Stimulated activated naive CD8-positive, alpha-beta T cell treated with anti-CD3 and anti-CD28 coated beads, Interleukin-15, amount 100 ng/mL, for 72 hours (primary cell): ENCODE data around the gene GPRIN1.

Experiments used
- ATAC-seq: fragments of 150-1000 bp; cut with Tn5 transposase; 2 replicates; pipeline ENCODE4 v1.10.0; 2021; ENCODE audit warnings: mild to moderate bottlenecking, moderate library complexity
- DNase-seq, 2 donors: peaks; one replicate each; pipeline ENCODE4 v3.0.0; 2021 to 2022
- H3K27ac Mint-ChIP-seq, 2 donors: one replicate each; pipeline ENCODE4 v1.8.0; 2022; ENCODE audit warnings: mild to moderate bottlenecking in 2 of 2, mixed read lengths in 2 of 2, moderate library complexity in 2 of 2
- H3K27me3 Mint-ChIP-seq: one replicate; pipeline ENCODE4 v1.8.0; 2022; ENCODE audit warnings: mixed read lengths
- H3K4me1 Mint-ChIP-seq: one replicate; pipeline ENCODE4 v1.8.0; 2022; ENCODE audit warnings: mild to moderate bottlenecking, mixed read lengths
- H3K4me3 Mint-ChIP-seq, 2 donors: one replicate each; pipeline ENCODE4 v1.8.0; 2022; ENCODE audit warnings: mild to moderate bottlenecking in 2 of 2, mixed read lengths in 2 of 2, moderate library complexity in 1 of 2
- H3K9me3 Mint-ChIP-seq, 2 donors: one replicate each; pipeline ENCODE4 v1.8.0; 2022; ENCODE audit warnings: mixed read lengths in 2 of 2

Gene GPRIN1

DNA sequence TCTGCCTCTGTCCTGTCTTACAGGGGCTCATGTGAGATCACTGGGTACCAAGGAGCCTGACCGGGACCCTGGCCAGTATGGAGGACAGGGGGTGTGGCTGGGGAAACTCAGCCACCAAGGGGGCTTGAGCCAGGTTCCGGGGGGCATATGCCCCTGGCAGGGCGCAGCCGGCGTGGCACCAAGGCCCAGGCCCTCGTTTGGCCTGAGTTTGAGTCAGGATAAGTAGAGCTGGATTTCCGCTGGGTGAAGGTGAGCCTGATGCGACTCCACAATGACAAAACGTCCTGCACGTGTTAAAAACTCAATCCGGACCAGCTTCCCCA lies 36.7 kb upstream of the GPRIN1 start:
- DNase-seq (no peak), ATAC-seq (peak; percentile 33)
- no peaks in the 10 kb centered on the region for H3K9me3 Mint-ChIP-seq
- H3K27ac Mint-ChIP-seq, result peak overlapping the region; percentile 93 to 95
- H3K4me1 Mint-ChIP-seq, result peaks cover 56% of the 10 kb centered on the region
- H3K27me3 Mint-ChIP-seq, result no peaks in the 10 kb centered on the region
- H3K4me3 Mint-ChIP-seq, result peak overlapping the region; percentile 92 to 93

DNA sequence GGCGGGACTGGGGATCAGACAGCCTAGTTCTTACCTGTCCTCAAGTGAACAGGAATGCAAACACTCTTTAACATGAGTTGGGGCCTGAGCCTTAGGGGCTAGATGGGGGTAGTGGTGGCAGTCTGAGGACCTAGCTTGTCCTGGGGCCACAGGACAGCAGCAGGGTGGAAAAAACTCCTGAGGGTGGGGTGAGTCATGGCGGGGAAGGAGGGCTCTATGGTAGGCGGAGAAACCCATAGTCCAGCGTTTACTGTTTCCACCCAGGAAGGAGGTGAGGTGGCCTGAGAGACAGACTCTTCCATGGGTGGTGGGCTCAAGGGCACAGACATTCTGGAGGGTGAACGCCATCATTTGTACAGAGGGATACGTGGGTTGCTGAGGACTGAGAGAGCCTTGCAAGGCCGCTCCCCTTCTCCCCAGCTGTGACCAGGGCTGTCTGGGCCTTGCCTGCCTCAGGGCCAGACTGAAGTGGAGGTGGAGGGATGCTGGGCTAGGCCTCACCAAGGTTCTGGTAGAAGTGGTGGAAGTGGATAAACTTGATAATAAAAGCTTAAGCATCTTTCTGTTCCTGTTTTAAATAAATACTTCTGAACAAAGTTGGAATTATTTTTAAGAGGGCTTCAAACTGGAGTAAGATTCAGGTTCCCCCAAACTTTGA lies 36.2 kb upstream of the GPRIN1 start:
- H3K27ac Mint-ChIP-seq, result peak overlapping the region; percentile 93 to 95
- DNase-seq (no peak), ATAC-seq (no peak)
- H3K9me3 Mint-ChIP-seq, result no peaks in the 10 kb centered on the region
- H3K4me3 Mint-ChIP-seq, result peak overlapping the region; percentile 92 to 93
- H3K4me1 Mint-ChIP-seq, result peaks cover 51% of the 10 kb centered on the region
- H3K27me3 Mint-ChIP-seq, result no peaks in the 10 kb centered on the region

- Mint-ChIP-seq H3K4me3 (peak overlapping the region in 1 of 2 donors; percentile 14), H3K27ac (peak overlapping the region in 1 of 2 donors; percentile 20), H3K4me1 (peaks cover 48% of the 10 kb centered on the region), H3K9me3 (no peaks in the 10 kb centered on the region), H3K27me3 (no peaks in the 10 kb centered on the region)
- no peak for ATAC-seq
- no peak for DNase-seq
These were observed 35.1 kb upstream of the GPRIN1 start for GRCh38 chr5:176644878-176645670.

DNA sequence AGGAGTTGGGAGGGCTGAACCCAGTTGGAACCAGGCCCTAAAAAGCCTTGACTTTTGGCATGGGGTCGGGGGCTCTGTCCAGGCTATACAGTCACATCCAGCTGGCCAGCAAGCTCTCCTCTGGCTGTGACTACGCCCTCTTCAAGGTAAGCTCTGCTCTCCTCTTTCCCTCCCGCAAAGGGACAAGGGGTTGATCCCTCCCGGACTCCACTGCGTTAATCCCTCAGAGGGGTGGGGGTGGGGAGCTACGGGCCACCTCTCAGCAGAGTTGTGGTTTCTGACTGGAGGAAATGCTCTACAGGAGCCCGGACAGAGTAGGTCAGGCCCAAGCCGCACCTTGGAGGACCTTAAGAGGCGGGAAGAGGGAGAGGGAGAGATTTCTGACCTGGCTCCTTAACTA lies 34.3 kb upstream of the GPRIN1 start:
- ATAC-seq (no peak), DNase-seq (no peak)
- H3K27me3 Mint-ChIP-seq, result no peaks in the 10 kb centered on the region
- H3K9me3 Mint-ChIP-seq, result no peaks in the 10 kb centered on the region
- no peak overlapping the region for H3K27ac Mint-ChIP-seq
- H3K4me1 Mint-ChIP-seq, result peaks cover 43% of the 10 kb centered on the region
- no peak overlapping the region for H3K4me3 Mint-ChIP-seq

DNA sequence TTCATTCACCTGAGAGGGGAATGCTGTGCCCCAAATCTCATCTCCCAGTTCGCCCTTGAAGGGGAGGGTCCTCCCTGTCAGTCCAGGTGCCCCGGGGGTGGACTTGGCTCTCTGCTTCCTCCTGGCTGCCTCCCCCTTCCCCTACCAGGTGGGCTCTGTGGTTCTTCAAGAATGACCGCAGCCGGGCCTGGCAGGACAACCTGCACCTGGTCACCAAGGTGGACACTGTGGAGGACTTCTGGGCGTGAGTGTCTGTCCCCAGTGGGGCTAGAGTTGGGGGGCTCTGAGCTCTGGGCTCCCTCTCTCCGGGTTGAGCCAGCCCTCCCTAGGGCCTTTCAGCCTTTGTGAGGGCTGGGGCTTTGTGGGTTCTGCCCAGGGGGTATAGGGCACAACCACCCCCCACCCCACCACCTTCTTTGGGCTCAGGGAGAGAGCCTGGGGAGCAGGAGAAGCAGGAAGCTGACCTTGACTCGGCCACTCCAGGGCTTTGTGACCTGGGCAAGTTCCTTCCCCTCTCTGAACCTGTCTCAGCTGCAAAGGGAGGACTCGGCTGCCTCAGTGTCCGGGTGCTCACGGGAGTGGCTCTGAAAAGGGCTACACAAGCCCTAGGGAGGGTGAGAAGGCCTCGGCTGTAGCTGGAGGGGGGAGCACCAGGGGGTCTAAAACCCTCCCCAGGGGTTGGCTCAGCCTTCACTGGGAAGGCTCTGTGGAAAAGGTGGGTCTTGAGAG lies 33.7 kb upstream of the GPRIN1 start:
- DNase-seq, result no peak
- Mint-ChIP-seq H3K9me3 (no peaks in the 10 kb centered on the region), H3K27me3 (no peaks in the 10 kb centered on the region), H3K4me3 (no peak overlapping the region), H3K4me1 (peaks cover 37% of the 10 kb centered on the region), H3K27ac (no peak overlapping the region)
- ATAC-seq, result no peak

DNA sequence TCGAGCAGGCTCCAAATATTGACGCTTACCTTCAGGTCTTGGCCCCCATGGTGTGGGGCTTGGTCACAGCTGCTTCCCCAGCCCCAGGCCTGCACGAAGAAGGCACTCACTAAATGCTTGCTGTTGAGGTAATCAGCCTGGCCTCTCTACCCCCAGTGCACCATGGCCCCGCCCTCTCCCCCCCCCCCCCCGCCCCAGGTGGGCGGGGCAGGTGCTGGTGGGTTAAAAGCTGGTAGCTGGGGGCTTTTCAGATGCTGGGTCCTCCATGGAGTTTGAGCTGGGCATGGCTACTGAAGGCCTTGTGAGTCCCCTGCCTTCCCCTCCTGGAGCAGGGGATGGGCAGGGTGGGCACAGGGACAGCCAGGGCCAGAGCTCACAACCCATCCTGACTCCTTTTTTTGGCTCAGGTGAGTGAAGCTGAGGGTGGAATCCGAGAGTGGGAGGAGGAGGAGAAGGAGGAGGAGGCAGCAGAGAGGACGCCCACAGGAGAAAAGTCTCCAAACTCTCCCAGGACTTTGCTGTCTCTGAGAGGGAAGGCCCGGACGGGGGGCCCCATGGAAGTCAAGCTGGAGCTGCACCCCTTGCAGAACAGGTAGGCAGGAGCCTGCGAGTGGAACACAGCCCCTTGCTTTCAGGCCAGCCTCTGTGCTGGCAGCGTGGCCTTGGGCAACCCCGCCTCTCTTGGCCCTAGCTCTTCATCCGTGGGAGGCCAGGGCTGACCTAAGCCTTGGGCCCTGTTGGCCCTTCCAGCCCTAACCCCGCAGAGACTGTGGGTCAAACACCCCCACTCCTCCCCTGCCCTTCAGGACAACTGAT lies 32.9 kb upstream of the GPRIN1 start:
- ATAC-seq (no peak), DNase-seq (no peak)
- Mint-ChIP-seq H3K4me1 (peaks cover 29% of the 10 kb centered on the region), H3K4me3 (no peak overlapping the region), H3K27me3 (peaks cover 5% of the 10 kb centered on the region), H3K9me3 (no peaks in the 10 kb centered on the region), H3K27ac (no peak overlapping the region)

DNA sequence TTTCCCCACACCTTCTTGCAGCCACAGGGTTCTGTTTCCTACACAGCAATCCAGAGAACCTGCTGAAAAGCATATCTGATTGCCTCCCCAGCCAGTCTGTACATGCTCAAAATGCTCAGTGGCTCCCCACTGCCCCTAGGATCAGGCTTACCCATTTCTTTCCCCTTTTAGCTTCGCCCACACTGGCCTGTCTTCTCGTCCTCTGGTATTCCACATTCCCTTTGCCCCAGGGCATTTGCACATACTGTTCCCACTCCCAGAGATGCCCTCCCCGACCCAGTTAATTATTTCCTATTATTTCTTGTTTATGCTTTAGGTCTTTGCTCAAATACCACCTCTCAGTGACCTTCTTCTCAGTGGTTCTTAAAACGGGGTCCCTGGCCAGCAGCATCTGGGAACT lies 30.7 kb upstream of the GPRIN1 start:
- Mint-ChIP-seq H3K27ac (no peak overlapping the region), H3K4me1 (peaks cover 11% of the 10 kb centered on the region), H3K27me3 (peaks cover 24% of the 10 kb centered on the region), H3K9me3 (no peaks in the 10 kb centered on the region), H3K4me3 (no peak overlapping the region)
- DNase-seq, result no peak
- ATAC-seq, result no peak

DNA sequence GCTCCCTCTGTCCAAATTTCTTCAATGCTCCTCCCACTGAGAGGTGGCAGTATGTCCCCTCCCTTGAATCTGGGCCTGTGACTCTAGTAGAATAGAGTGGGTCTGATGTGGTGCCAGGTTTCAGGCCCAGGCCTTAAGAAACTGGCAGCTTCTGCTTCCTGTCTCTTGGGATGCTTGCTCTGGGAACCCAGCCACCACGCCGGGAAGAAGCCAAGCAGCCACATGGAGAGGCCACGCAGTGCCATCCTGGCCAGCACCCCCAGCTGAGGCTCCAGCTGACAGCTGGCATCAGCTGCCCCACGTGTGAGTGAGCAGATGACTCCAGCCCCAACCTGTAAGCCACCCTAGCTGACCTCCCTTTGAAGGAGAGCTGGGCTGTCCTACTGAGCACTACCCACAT lies 30.0 kb upstream of the GPRIN1 start:
- Mint-ChIP-seq H3K4me1 (peaks cover 11% of the 10 kb centered on the region), H3K27ac (no peak overlapping the region), H3K4me3 (no peak overlapping the region), H3K27me3 (peaks cover 30% of the 10 kb centered on the region), H3K9me3 (no peaks in the 10 kb centered on the region)
- ATAC-seq (no peak), DNase-seq (no peak)

DNA sequence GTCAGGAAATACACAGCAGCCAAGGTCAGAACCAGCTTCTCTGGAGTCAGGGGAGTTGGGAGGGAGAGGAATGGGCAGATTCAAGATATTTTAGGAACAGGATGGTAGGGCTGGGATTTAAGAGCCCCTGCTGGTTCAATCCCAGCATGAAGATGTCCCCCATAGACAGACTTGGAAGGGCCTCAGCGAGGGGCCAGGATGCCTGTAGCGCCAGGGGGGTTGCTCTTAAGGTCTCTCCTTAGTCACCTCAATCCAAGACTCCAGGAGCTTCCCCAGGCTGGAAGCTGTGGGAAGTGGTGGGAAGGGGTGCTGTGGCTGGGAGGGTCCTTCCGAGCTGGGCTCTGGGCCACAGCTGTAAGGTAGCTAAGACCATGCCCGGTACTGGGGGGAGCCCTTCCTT lies 29.3 kb upstream of the GPRIN1 start:
- DNase-seq (no peak), ATAC-seq (no peak)
- H3K4me1 Mint-ChIP-seq, result peaks cover 11% of the 10 kb centered on the region
- no peak overlapping the region for H3K27ac Mint-ChIP-seq
- H3K4me3 Mint-ChIP-seq, result no peak overlapping the region
- no peaks in the 10 kb centered on the region for H3K9me3 Mint-ChIP-seq
- peaks cover 38% of the 10 kb centered on the region for H3K27me3 Mint-ChIP-seq

- Mint-ChIP-seq H3K9me3 (no peaks in the 10 kb centered on the region), H3K4me1 (peaks cover 19% of the 10 kb centered on the region), H3K4me3 (no peak overlapping the region), H3K27me3 (peaks cover 45% of the 10 kb centered on the region), H3K27ac (no peak overlapping the region)
- no peak for DNase-seq
- ATAC-seq, result no peak
These were observed 28.5 kb upstream of the GPRIN1 start for GRCh38 chr5:176638437-176638836.

DNA sequence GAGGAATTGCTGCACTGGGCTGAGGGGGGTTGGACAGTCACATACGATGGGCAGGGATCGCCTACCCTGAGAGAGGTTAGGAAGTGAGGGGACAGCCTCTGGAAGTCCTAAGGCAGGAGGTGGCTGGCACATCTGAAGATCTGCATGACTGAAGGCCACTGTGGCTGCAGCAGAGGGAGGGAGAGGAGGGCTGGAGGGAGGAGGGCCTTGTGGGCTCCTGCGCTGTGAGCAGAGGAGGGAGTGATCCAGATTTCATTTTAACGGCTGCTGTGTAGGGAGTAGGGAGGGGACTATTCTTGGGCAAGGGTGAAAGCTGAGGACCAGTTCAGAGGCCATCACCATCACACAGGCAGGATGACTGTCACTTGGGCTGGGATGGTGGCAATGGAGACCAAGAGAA lies 27.6 kb upstream of the GPRIN1 start:
- H3K4me3 Mint-ChIP-seq, result no peak overlapping the region
- no peak overlapping the region for H3K27ac Mint-ChIP-seq
- H3K4me1 Mint-ChIP-seq, result peaks cover 19% of the 10 kb centered on the region
- H3K27me3 Mint-ChIP-seq, result peaks cover 54% of the 10 kb centered on the region
- DNase-seq, result no peak
- no peak for ATAC-seq
- H3K9me3 Mint-ChIP-seq, result no peaks in the 10 kb centered on the region

GRCh38 chr5:176636426-176636825 lies 26.5 kb upstream of the GPRIN1 start:
- Mint-ChIP-seq H3K9me3 (no peaks in the 10 kb centered on the region), H3K4me1 (peaks cover 19% of the 10 kb centered on the region), H3K4me3 (no peak overlapping the region), H3K27ac (no peak overlapping the region), H3K27me3 (peaks cover 66% of the 10 kb centered on the region)
- DNase-seq (no peak), ATAC-seq (no peak)

DNA sequence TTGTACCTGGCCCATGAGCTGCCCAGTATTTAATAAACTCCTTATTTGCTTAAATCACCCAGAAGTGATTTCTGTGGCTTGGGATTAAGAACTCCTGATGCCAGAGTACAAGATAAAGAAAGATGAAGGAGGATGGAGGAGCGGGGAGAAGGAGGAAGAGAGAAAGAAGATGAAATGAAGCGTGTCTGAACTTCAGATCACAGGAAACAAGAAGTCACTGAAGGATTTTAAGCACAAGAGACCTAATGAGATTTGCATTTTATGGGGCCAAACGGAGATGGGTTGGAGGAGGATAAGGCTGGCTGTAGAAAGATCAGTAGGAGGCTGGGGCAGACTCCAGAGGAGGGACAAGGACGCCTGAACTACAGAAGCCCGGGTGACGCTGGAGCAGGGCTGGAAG lies 23.6 kb upstream of the GPRIN1 start:
- DNase-seq (no peak), ATAC-seq (no peak)
- Mint-ChIP-seq H3K9me3 (no peaks in the 10 kb centered on the region), H3K4me3 (no peak overlapping the region), H3K27me3 (peaks cover 91% of the 10 kb centered on the region), H3K27ac (no peak overlapping the region), H3K4me1 (peaks cover 31% of the 10 kb centered on the region)

DNA sequence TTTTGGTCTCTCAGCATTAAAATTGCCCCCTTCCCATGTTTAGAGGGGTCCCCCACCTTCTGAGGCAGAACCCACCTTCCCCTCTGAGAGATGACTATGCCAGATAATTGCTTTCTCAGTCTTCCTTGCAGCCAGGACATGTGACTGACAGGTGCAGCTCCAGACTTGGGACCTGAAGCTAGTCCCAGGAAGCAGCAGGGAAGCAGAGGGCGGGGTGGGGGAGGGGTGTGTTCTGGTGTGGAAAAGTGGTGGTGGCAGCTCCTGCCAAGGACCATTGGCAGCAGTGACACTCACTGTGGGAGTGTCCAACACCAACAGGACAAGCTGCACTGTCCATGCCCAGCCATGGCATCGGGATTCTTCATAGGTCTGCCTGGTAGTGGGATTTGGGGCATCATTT lies 22.8 kb upstream of the GPRIN1 start:
- H3K27me3 Mint-ChIP-seq, result peaks cover 94% of the 10 kb centered on the region
- no peak overlapping the region for H3K27ac Mint-ChIP-seq
- H3K4me1 Mint-ChIP-seq, result peaks cover 40% of the 10 kb centered on the region
- DNase-seq, result no peak
- H3K9me3 Mint-ChIP-seq, result no peaks in the 10 kb centered on the region
- H3K4me3 Mint-ChIP-seq, result no peak overlapping the region
- ATAC-seq, result no peak

DNA sequence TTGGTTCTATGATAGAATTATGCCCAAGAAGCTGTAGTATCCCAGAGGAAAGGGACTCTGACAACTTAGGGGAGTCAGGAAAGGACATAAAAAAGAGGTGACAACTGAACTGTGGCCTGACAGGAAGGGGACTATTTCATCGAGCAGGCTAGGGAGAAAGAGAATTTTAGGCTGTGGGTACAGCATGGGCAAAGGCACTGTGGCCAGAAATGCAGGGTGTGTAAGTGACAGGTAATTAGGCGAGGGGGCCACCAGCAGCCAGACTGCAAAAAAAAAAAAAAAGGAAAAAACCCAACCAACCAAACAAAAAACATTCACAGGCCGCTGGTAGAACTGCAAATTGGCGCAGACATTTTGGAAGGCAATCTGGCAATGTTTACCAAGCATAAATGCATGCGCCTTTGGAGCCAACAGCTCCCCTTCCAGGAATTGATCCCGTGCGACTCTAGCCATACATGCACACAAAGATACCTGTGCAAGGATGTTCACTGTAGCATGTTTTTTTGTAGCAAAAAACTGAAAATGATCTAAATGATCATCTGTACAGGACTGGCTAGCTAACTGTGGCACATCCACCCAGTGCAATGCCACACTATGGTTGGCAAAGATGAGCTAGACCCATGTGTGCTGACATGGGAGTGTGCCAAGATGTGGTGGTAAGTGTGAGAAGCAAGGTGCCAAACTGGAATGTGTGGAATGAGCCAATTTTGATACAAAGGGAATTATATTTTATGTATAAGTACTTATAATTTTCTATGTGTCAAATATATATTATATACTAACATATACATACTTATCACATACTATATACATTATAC lies 21.6 kb upstream of the GPRIN1 start:
- ATAC-seq, result no peak
- no peak overlapping the region for H3K4me3 Mint-ChIP-seq
- no peak for DNase-seq
- H3K4me1 Mint-ChIP-seq, result peaks cover 43% of the 10 kb centered on the region
- peaks cover 94% of the 10 kb centered on the region for H3K27me3 Mint-ChIP-seq
- H3K27ac Mint-ChIP-seq, result no peak overlapping the region
- H3K9me3 Mint-ChIP-seq, result no peaks in the 10 kb centered on the region
